Astrocyte (in vitro differentiated cells and primary cell): Measurements from ENCODE around the gene TMEM119. TPM values are rescaled to one million over a fixed set of nuclear protein-coding genes. Genes with fewer than 3 reads are reported as not detected.

Source experiments
- DNase-seq: peaks from one replicate; pipeline ENCODE4 v3.0.0-alpha.2; 2010; ENCODE audit warnings: low read depth
- FAIRE-seq: peaks from 2 replicates; lab custom pipeline; 2011; peaks lifted over from hg19 to GRCh38; lab: Jason Lieb, UNC
- H2AFZ ChIP-seq: 2 replicates; pipeline ENCODE4 v1.6.0; 2012; ENCODE audit warnings: low read depth, low read length, inconsistent platforms
- H3K27ac ChIP-seq: 2 replicates; pipeline ENCODE4 v1.5.1; 2011; ENCODE audit warnings: low read depth, low read length, inconsistent platforms
- H3K27me3 ChIP-seq: 2 replicates; pipeline ENCODE4 v1.6.0; 2011; ENCODE audit warnings: low read length, inconsistent platforms; ENCODE audit not compliant: insufficient read depth
- H3K36me3 ChIP-seq: 2 replicates; pipeline ENCODE4 v1.5.1; 2011; ENCODE audit warnings: low read length, inconsistent platforms; ENCODE audit not compliant: insufficient read depth
- H3K4me1 ChIP-seq: 2 replicates; pipeline ENCODE4 v1.5.1; 2011; ENCODE audit warnings: low read length, inconsistent platforms; ENCODE audit not compliant: insufficient read depth
- H3K4me2 ChIP-seq: 2 replicates; pipeline ENCODE4 v1.6.0; 2012; ENCODE audit warnings: low read length, inconsistent platforms
- H3K4me3 ChIP-seq: 2 replicates; pipeline ENCODE4 v1.5.1; 2011; ENCODE audit warnings: low read depth, mild to moderate bottlenecking, low read length, inconsistent platforms; ENCODE audit not compliant: insufficient read depth
- H3K79me2 ChIP-seq: 2 replicates; pipeline ENCODE4 v1.6.0; 2012; ENCODE audit warnings: mild to moderate bottlenecking, low read length, inconsistent platforms; ENCODE audit not compliant: insufficient read depth
- H3K9ac ChIP-seq: 2 replicates; pipeline ENCODE4 v1.6.0; 2012; ENCODE audit warnings: mild to moderate bottlenecking, low read length, inconsistent platforms
- H3K9me3 ChIP-seq: 2 replicates; pipeline ENCODE4 v1.5.1; 2012; ENCODE audit warnings: low read depth, mild to moderate bottlenecking, low read length, inconsistent platforms; ENCODE audit not compliant: insufficient read depth
- H4K20me1 ChIP-seq: 2 replicates; pipeline ENCODE4 v1.6.0; 2012; ENCODE audit warnings: low read length, inconsistent platforms; ENCODE audit not compliant: insufficient read depth
- H3K27ac Mint-ChIP-seq: one replicate; pipeline ENCODE4 v1.8.0; 2021; ENCODE audit warnings: mild to moderate bottlenecking, mixed read lengths; ENCODE audit not compliant: unreplicated experiment
- H3K27me3 Mint-ChIP-seq: one replicate; pipeline ENCODE4 v1.8.0; 2021; ENCODE audit warnings: low read depth, mixed read lengths; ENCODE audit not compliant: unreplicated experiment
- H3K36me3 Mint-ChIP-seq: one replicate; pipeline ENCODE4 v1.8.0; 2021; ENCODE audit warnings: low read depth, mixed read lengths; ENCODE audit not compliant: unreplicated experiment
- H3K4me1 Mint-ChIP-seq: one replicate; pipeline ENCODE4 v1.8.0; 2021; ENCODE audit warnings: low read depth, mixed read lengths; ENCODE audit not compliant: unreplicated experiment
- H3K4me3 Mint-ChIP-seq: one replicate; pipeline ENCODE4 v1.8.0; 2021; ENCODE audit warnings: mild to moderate bottlenecking, moderate library complexity, mixed read lengths; ENCODE audit not compliant: unreplicated experiment
- H3K9me3 Mint-ChIP-seq: one replicate; pipeline ENCODE4 v1.8.0; 2021; ENCODE audit warnings: mild to moderate bottlenecking, mixed read lengths; ENCODE audit not compliant: unreplicated experiment
- EZH2 ChIP-seq: IDR thresholded peaks from 2 replicates; pipeline ENCODE4 v1.6.1; 2012; ENCODE audit warnings: mild to moderate bottlenecking, low read length, inconsistent platforms; ENCODE audit not compliant: insufficient read depth
- total RNA-seq: library from RNA; stranded (reverse); gene quantifications from 2 replicates; pipeline ENCODE4 v1.2.1, GENCODE V29; 2021
- TF ChIP-seq, protein P1 (sequence below): IDR thresholded peaks from 2 replicates; pipeline ENCODE4 v1.5.1; 2011; ENCODE audit warnings: low read depth, mild to moderate bottlenecking, inconsistent platforms, low read length, moderate library complexity; ENCODE audit not compliant: insufficient read depth

TMEM119 gene
- total RNA-seq, 1 donor from 2014 or later: 0.91 TPM

DNA sequence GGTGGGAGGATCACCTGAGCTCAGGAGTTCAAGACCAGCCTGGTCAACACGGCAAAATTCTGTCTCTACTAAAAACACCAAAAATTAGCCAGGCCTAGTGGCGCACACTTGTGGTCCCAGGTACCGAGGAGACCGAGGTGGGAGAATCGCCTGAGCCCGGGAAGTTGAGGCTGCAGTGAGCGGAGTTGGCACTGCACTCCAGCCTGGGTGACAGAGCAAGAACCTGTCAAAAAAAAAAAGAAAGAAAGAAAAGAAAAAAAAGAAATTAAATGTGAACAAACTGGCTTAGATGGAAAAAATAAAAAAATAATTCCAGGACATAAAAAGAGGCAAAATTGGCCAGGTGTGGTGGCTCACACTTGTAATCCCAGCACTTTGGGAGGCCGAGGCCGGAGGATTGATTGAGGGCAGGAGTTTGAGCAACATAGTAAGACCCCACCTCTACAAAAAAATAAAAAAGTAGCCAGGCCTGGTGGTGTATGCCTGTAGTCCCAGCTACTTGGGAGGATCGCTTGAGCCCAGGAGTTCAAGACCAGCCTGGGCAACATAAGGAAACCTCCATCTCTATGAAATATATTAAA, 3.5 kb downstream of the TMEM119 start:
- H3K4me2 ChIP-seq: no peak overlapping the region
- H3K4me3 Mint-ChIP-seq: no peak overlapping the region
- H3K9me3 Mint-ChIP-seq: no peaks in the 10 kb centered on the region
- no peak overlapping the region for H2AFZ ChIP-seq
- H3K36me3 Mint-ChIP-seq: no peaks in the 10 kb centered on the region
- no peaks in the 10 kb centered on the region for H3K79me2 ChIP-seq
- H3K4me3 ChIP-seq: no peak overlapping the region
- H3K36me3 ChIP-seq: no peaks in the 10 kb centered on the region
- H3K27me3 ChIP-seq: no peaks in the 10 kb centered on the region
- TF ChIP-seq, protein P1, sequence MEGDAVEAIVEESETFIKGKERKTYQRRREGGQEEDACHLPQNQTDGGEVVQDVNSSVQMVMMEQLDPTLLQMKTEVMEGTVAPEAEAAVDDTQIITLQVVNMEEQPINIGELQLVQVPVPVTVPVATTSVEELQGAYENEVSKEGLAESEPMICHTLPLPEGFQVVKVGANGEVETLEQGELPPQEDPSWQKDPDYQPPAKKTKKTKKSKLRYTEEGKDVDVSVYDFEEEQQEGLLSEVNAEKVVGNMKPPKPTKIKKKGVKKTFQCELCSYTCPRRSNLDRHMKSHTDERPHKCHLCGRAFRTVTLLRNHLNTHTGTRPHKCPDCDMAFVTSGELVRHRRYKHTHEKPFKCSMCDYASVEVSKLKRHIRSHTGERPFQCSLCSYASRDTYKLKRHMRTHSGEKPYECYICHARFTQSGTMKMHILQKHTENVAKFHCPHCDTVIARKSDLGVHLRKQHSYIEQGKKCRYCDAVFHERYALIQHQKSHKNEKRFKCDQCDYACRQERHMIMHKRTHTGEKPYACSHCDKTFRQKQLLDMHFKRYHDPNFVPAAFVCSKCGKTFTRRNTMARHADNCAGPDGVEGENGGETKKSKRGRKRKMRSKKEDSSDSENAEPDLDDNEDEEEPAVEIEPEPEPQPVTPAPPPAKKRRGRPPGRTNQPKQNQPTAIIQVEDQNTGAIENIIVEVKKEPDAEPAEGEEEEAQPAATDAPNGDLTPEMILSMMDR: no peak
- no peak for TF ChIP-seq EZH2
- H3K4me1 Mint-ChIP-seq: no peaks in the 10 kb centered on the region
- no peak overlapping the region for H3K27ac Mint-ChIP-seq
- H3K4me1 ChIP-seq: no peaks in the 10 kb centered on the region
- H3K9ac ChIP-seq: no peak overlapping the region
- H3K27me3 Mint-ChIP-seq: peaks cover 13% of the 10 kb centered on the region
- DNase-seq (no peak), FAIRE-seq (no peak)
- H3K9me3 ChIP-seq: no peaks in the 10 kb centered on the region
- H4K20me1 ChIP-seq: peaks cover 7% of the 10 kb centered on the region
- no peak overlapping the region for H3K27ac ChIP-seq

DNA sequence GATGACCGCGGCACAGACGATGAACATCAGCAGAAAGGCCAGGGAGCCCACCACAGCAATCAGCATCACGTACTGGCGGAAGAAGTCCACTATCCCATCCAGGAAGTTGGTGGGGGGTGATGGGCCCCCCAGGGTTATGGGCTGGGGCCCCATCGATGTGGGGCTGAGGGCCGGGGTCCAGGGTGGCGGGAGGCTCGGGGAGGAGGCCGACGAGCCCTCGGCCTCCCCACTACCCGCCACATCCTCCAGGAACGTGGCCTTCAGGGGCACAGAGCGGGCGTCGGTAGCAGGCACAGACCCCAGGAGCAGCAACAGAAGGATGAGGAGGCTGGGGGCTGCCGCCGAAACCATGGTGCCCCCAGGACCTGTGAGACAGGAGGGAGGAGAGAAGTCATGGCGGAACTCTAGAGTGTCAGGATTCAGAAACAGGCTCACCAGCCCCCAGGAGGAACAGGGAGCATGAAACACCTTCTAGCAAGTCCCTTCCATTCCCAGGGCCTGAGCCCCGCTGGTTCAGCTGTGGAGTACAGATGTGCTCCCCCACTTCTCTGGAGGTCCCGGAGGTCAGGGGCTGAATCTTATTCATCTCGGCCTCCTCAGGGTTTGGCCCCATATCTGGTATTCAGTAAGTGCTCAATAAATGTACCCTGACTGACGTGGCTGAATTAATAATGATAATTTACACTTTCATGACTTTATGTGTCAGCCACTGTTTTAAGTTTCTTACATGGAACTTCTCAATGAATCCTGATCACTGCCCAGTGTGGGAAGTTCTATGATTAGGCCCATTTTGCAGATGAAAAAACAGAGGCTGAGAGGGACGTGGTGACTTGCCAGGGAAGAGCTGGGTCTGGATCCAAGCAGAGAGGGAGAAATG, 5.6 kb downstream of the TMEM119 start:
- Mint-ChIP-seq H3K27me3 (peaks cover 5% of the 10 kb centered on the region), H3K9me3 (no peaks in the 10 kb centered on the region), H3K4me3 (no peak overlapping the region), H3K27ac (no peak overlapping the region), H3K4me1 (peaks cover 7% of the 10 kb centered on the region), H3K36me3 (no peaks in the 10 kb centered on the region)
- no peak overlapping the region for H3K4me2 ChIP-seq
- no peak for FAIRE-seq
- no peaks in the 10 kb centered on the region for H3K9me3 ChIP-seq
- H3K36me3 ChIP-seq: no peaks in the 10 kb centered on the region
- H3K4me3 ChIP-seq: no peak overlapping the region
- no peak overlapping the region for H2AFZ ChIP-seq
- no peak overlapping the region for H3K27ac ChIP-seq
- no peak overlapping the region for H3K9ac ChIP-seq
- no peak for TF ChIP-seq EZH2
- TF ChIP-seq, protein P1: no peak
- no peaks in the 10 kb centered on the region for H3K27me3 ChIP-seq
- H3K4me1 ChIP-seq: no peaks in the 10 kb centered on the region
- peaks cover 7% of the 10 kb centered on the region for H4K20me1 ChIP-seq
- no peaks in the 10 kb centered on the region for H3K79me2 ChIP-seq
- no peak for DNase-seq
